ENCODE results near the gene SHISAL2B.

DNA sequence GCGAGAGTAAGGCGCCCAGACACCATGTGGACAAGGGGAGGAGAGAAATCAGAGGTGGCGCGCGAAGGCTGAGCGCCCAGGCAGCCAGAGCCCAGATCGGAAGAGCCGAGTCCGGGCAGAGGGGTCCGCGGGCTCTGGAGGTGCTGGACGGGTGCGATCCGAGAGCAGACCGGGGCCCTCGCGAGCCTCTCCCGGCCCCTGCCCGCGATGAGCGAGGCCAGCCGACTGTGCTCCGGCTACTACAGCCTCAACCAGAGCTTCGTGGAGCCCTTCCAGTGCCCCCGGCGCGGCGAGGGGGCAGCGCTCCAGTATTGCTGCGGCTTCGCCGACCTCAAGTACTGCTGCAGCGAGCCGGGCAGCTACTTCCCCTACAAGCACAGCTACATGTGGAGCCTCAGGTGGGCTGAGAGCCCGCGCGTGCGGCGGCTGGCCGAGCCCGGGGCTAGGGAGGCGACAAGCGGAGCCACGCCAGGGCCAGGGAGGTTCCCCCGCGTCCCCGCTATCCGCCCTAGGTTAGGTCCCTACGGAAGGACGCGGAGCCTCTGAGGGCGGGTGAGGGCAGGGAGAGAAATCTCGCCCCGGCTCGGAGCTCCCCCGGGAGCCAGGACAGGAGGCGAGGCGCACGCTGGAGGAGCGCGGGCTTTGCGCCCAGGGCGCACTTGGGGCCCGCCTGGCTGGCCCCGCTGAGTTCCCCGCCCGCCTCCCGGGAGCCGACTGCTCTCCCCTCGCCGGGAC lies at the start of gene SHISAL2B:
- TF ChIP-seq POLR2A (IDR thresholded peaks at IDR 0.05; ENCODE audit: extremely low read depth, insufficient read length), result no peak
- no peak for TF ChIP-seq MYC (IDR thresholded peaks at IDR 0.05; ENCODE audit: low read depth, low read length)
- TF ChIP-seq, protein P1, sequence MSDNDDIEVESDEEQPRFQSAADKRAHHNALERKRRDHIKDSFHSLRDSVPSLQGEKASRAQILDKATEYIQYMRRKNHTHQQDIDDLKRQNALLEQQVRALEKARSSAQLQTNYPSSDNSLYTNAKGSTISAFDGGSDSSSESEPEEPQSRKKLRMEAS (IDR thresholded peaks at IDR 0.05; ENCODE audit: low read depth, low read length), result no peak
- TF ChIP-seq, protein P2, sequence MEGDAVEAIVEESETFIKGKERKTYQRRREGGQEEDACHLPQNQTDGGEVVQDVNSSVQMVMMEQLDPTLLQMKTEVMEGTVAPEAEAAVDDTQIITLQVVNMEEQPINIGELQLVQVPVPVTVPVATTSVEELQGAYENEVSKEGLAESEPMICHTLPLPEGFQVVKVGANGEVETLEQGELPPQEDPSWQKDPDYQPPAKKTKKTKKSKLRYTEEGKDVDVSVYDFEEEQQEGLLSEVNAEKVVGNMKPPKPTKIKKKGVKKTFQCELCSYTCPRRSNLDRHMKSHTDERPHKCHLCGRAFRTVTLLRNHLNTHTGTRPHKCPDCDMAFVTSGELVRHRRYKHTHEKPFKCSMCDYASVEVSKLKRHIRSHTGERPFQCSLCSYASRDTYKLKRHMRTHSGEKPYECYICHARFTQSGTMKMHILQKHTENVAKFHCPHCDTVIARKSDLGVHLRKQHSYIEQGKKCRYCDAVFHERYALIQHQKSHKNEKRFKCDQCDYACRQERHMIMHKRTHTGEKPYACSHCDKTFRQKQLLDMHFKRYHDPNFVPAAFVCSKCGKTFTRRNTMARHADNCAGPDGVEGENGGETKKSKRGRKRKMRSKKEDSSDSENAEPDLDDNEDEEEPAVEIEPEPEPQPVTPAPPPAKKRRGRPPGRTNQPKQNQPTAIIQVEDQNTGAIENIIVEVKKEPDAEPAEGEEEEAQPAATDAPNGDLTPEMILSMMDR (IDR thresholded peaks at IDR 0.05; ENCODE audit: low read depth, low read length), result no peak
